GM12875 (cell line): Measurements from ENCODE around the gene RACGAP1.
"Not testable (repeated sequence)": the region's sequence is repeated elsewhere in the genome, so short reads cannot be mapped to it uniquely, and the experiment has no call there.

Experiments
- H3K4me3 ChIP-seq: one replicate; pipeline ENCODE4 v1.5.1; 2011; ENCODE audit warnings: low read depth, low read length, control low read depth
- CTCF ChIP-seq: IDR thresholded peaks from 2 replicates; pipeline ENCODE4 v1.5.1; 2011; ENCODE audit warnings: low read depth, mild to moderate bottlenecking, control low read depth, inconsistent platforms, low read length, moderate library complexity, borderline replicate concordance; ENCODE audit not compliant: insufficient read depth

RACGAP1 gene

GRCh38 chr12:50041062-50041860 lies 16.0 kb upstream of the RACGAP1 start:
- TF ChIP-seq CTCF: no peak
- no peak overlapping the region for H3K4me3 ChIP-seq

GRCh38 chr12:50040657-50041056 lies 15.4 kb upstream of the RACGAP1 start:
- no peak for TF ChIP-seq CTCF
- no peak overlapping the region for H3K4me3 ChIP-seq

GRCh38 chr12:50039151-50039835 lies 14.0 kb upstream of the RACGAP1 start:
- H3K4me3 ChIP-seq: no peak overlapping the region
- peak; percentile 90 for TF ChIP-seq CTCF

- no peak overlapping the region for H3K4me3 ChIP-seq
- no peak for TF ChIP-seq CTCF
Observed at GRCh38 chr12:50038336-50038735, 13.0 kb upstream of the RACGAP1 start.

- TF ChIP-seq CTCF: no peak
- H3K4me3 ChIP-seq: no peak overlapping the region
Observed at GRCh38 chr12:50032854-50033581, 7.7 kb upstream of the RACGAP1 start.

- no peak for TF ChIP-seq CTCF
- no peak overlapping the region for H3K4me3 ChIP-seq
Observed at GRCh38 chr12:50032515-50032853, 7.2 kb upstream of the RACGAP1 start.

- H3K4me3 ChIP-seq: not testable (repeated sequence)
Observed at GRCh38 chr12:50030449-50030848, 5.2 kb upstream of the RACGAP1 start.
